DND-41 (cell line): ENCODE measurements around the gene OPTC.
"Not testable (repeated sequence)": the region's sequence is repeated elsewhere in the genome, so short reads cannot be mapped to it uniquely, and the experiment has no call there.

Experiments used
- ATAC-seq: fragments of 200-7000 bp; cut with Tn5 transposase; 3 replicates; pipeline ENCODE4 v1.9.1; 2021; ENCODE audit warnings: low read depth; ENCODE audit not compliant: insufficient read depth
- DNase-seq: peaks from one replicate; pipeline ENCODE4 v3.0.0-alpha.2; 2020
- H2AFZ ChIP-seq: 2 replicates; pipeline ENCODE4 v1.6.0; 2012; ENCODE audit warnings: low read depth, low read length
- H3K27ac ChIP-seq: 2 replicates; pipeline ENCODE4 v1.5.1; 2012; ENCODE audit warnings: low read length, inconsistent platforms
- H3K27me3 ChIP-seq: fragments of 200-600 bp; sonication (generic); 2 replicates; pipeline ENCODE4 v1.6.0; 2012; ENCODE audit warnings: low read length, mild to moderate bottlenecking, inconsistent platforms; ENCODE audit not compliant: insufficient read depth, poor library complexity
- H3K36me3 ChIP-seq: 2 replicates; pipeline ENCODE4 v1.5.1; 2012; ENCODE audit warnings: low read length, inconsistent platforms; ENCODE audit not compliant: insufficient read depth
- H3K4me1 ChIP-seq: 2 replicates; pipeline ENCODE4 v1.5.1; 2012; ENCODE audit warnings: mild to moderate bottlenecking, low read length; ENCODE audit not compliant: insufficient read depth
- H3K4me2 ChIP-seq: 2 replicates; pipeline ENCODE4 v1.6.0; 2012; ENCODE audit warnings: mild to moderate bottlenecking, moderate library complexity, low read length, inconsistent platforms; ENCODE audit not compliant: insufficient read depth
- H3K4me3 ChIP-seq, 2 experiments: fragments of 200-600 bp in 1 of 2; shearing (Covaris generic) in 1 of 2; 2 replicates each; pipeline ENCODE4 v1.5.1; 2012 to 2016; ENCODE audit warnings: inconsistent platforms in 2 of 2, low read length in 2 of 2, mild to moderate bottlenecking in 2 of 2, low read depth in 1 of 2, moderate library complexity in 1 of 2
- H3K79me2 ChIP-seq: 2 replicates; pipeline ENCODE4 v1.6.0; 2012; ENCODE audit warnings: low read length, inconsistent platforms; ENCODE audit not compliant: insufficient read depth
- H3K9ac ChIP-seq: 2 replicates; pipeline ENCODE4 v1.6.0; 2012; ENCODE audit warnings: low read depth, mild to moderate bottlenecking, inconsistent platforms, low read length, moderate library complexity
- H3K9me3 ChIP-seq: 2 replicates; pipeline ENCODE4 v1.5.1; 2012; ENCODE audit warnings: low read length, moderate library complexity, mild to moderate bottlenecking, inconsistent platforms; ENCODE audit not compliant: insufficient read depth, severe bottlenecking
- H4K20me1 ChIP-seq: 2 replicates; pipeline ENCODE4 v1.6.0; 2012; ENCODE audit warnings: low read length; ENCODE audit not compliant: insufficient read depth
- EZH2 ChIP-seq: IDR thresholded peaks from 3 replicates; pipeline ENCODE4 v1.6.1; 2012; ENCODE audit warnings: borderline replicate concordance, low read depth, mild to moderate bottlenecking, moderate library complexity, low read length, inconsistent platforms; ENCODE audit not compliant: severe bottlenecking
- TF ChIP-seq, protein P1 (sequence below): IDR thresholded peaks from 2 replicates; pipeline ENCODE4 v1.5.1; 2012; ENCODE audit warnings: borderline replicate concordance, low read length, moderate library complexity, mild to moderate bottlenecking; ENCODE audit not compliant: poor library complexity, severe bottlenecking; ENCODE audit errors: extremely low read depth

Gene OPTC

DNA sequence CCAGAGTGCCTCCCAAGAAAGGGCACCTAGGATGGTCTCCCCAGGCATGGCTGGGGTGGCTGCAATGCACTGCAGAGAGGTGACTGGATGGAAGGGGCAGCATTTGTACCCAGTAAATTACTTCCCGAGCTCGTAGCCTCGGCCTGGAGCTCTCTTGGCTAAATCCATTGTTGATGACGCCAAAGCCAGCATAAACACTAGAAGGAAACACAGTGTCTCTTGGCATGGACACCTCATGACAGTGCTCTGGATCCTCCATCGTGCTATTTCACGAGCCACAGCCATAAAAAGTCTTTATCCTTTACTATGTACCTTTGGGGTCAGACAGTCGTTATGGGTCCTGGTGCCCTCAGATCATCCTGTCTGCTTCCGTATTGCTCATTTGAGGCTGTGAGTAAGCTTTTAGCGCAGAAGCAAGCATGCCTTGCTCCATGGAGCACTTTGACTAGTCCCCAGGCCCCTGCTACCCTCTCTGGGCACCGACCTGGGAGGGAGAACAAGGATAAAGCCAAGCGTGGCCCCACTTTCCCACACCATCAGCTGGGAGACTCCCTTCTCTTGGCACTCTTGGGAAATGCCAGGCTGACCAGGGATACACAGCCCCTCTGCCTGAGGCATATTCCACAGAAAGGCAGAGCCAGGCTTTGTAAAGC is 28.7 kb upstream of the OPTC start:
- Histone ChIP-seq H3K27me3 (peaks cover 61% of the 10 kb centered on the region), H3K36me3 (no peaks in the 10 kb centered on the region), H3K4me2 (no peak overlapping the region), H2AFZ (no peak overlapping the region), H4K20me1 (no peaks in the 10 kb centered on the region), H3K4me1 (no peaks in the 10 kb centered on the region), H3K9me3 (no peaks in the 10 kb centered on the region), H3K27ac (no peak overlapping the region), H3K9ac (no peak overlapping the region), H3K4me3 (no peak overlapping the region), H3K79me2 (no peaks in the 10 kb centered on the region)
- TF ChIP-seq, protein P1, sequence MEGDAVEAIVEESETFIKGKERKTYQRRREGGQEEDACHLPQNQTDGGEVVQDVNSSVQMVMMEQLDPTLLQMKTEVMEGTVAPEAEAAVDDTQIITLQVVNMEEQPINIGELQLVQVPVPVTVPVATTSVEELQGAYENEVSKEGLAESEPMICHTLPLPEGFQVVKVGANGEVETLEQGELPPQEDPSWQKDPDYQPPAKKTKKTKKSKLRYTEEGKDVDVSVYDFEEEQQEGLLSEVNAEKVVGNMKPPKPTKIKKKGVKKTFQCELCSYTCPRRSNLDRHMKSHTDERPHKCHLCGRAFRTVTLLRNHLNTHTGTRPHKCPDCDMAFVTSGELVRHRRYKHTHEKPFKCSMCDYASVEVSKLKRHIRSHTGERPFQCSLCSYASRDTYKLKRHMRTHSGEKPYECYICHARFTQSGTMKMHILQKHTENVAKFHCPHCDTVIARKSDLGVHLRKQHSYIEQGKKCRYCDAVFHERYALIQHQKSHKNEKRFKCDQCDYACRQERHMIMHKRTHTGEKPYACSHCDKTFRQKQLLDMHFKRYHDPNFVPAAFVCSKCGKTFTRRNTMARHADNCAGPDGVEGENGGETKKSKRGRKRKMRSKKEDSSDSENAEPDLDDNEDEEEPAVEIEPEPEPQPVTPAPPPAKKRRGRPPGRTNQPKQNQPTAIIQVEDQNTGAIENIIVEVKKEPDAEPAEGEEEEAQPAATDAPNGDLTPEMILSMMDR, result no peak
- TF ChIP-seq EZH2, result no peak
- no peak for ATAC-seq
- no peak for DNase-seq

DNA sequence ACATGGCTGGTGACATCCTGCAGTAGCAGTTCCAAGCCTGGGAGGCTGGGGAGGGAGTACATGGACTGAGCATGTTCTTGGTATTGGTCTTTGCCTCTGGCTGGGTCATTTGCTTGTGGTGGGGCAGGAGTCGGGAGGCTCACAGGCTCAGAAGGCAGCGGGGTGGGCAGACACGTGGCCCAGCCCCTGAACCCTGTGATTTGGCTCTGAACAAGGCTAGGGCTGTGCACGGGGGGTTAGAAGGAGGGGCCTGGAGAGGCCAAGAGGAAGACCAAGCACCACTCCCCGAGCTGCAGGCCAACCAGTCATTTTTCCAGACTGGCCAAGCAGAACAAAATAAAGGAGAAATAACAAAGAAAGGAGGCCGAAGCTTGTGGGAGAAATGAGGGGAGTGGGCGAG is 28.0 kb upstream of the OPTC start:
- H3K9ac ChIP-seq, result no peak overlapping the region

GRCh38 chr1:203466906-203467549 is 26.9 kb upstream of the OPTC start:
- H3K36me3 ChIP-seq, ATAC-seq, H3K27ac ChIP-seq, H3K4me2 ChIP-seq, H3K9ac ChIP-seq, H3K4me3 ChIP-seq, H3K9me3 ChIP-seq, DNase-seq, H4K20me1 ChIP-seq, H3K79me2 ChIP-seq, H2AFZ ChIP-seq, H3K4me1 ChIP-seq: not testable (repeated sequence)
- H3K27me3 ChIP-seq, result peaks cover 55% of the 10 kb centered on the region

More for the DNA sequence above, 28.0 kb upstream of the OPTC start:
- Histone ChIP-seq H3K27me3 (peaks cover 59% of the 10 kb centered on the region), H3K4me2 (no peak overlapping the region), H4K20me1 (no peaks in the 10 kb centered on the region), H3K27ac (no peak overlapping the region), H3K4me1 (no peaks in the 10 kb centered on the region), H2AFZ (no peak overlapping the region), H3K4me3 (no peak overlapping the region), H3K9me3 (no peaks in the 10 kb centered on the region), H3K36me3 (no peaks in the 10 kb centered on the region), H3K79me2 (no peaks in the 10 kb centered on the region)
- ATAC-seq (no peak), DNase-seq (no peak)
- TF ChIP-seq, protein P1, result no peak
- TF ChIP-seq EZH2, result no peak

- TF ChIP-seq, protein P1, result no peak
- no peak for TF ChIP-seq EZH2
- no peak overlapping the region for H3K4me2 ChIP-seq
These were observed 26.4 kb upstream of the OPTC start for GRCh38 chr1:203467550-203467921.

More at GRCh38 chr1:203467550-203467921, 26.4 kb upstream of the OPTC start:
- Histone ChIP-seq H4K20me1 (no peaks in the 10 kb centered on the region; the same call in 1 of the 2 replicates), H3K79me2 (no peaks in the 10 kb centered on the region), H3K27me3 (peaks cover 55% of the 10 kb centered on the region), H3K4me3 (no peak overlapping the region), H3K9ac (no peak overlapping the region), H3K4me1 (no peaks in the 10 kb centered on the region), H2AFZ (no peak overlapping the region), H3K36me3 (no peaks in the 10 kb centered on the region), H3K9me3 (no peaks in the 10 kb centered on the region), H3K27ac (no peak overlapping the region)
- no peak for DNase-seq
- no peak for ATAC-seq
